AG04450 (cell line): Measurements from ENCODE around the gene GTF3A. TPM values are rescaled to one million over a fixed set of nuclear protein-coding genes. Genes with fewer than 3 reads are reported as not detected.

ENCODE experiments used
- CTCF ChIA-PET: fragments of 300-600, 350-600 bp; formaldehyde crosslinking; extraction: SDS; loops from one replicate; lab custom pipeline; 2022; ENCODE audit warnings: antibody characterized with exemption, inconsistent platforms; lab: Charles Lee
- POLR2A ChIA-PET: fragments of 350-600 bp; formaldehyde crosslinking; extraction: SDS; loops from one replicate; lab custom pipeline; 2021; ENCODE audit warnings: antibody characterized with exemption, inconsistent platforms; lab: Yijun Ruan, JAX
- DNase-seq: peaks from one replicate; pipeline ENCODE4 v3.0.0-alpha.2; 2011; ENCODE audit warnings: low read depth, low spot score
- H3K27ac ChIP-seq: one replicate; pipeline ENCODE4 v1.5.1; 2012; ENCODE audit warnings: low read depth, low read length, control low read depth
- H3K27me3 ChIP-seq: one replicate; pipeline ENCODE4 v1.6.0; 2012; ENCODE audit warnings: low read length; ENCODE audit not compliant: control insufficient read depth, insufficient read depth
- H3K4me3 ChIP-seq: 2 replicates; pipeline ENCODE4 v1.5.1; 2011; ENCODE audit warnings: mild to moderate bottlenecking, low read depth, low read length, control low read depth
- H3K9me3 ChIP-seq: 2 replicates; pipeline ENCODE4 v1.5.1; 2012; ENCODE audit warnings: low read length; ENCODE audit not compliant: control insufficient read depth, insufficient read depth
- CTCF ChIP-seq: IDR thresholded peaks from 2 replicates; pipeline ENCODE4 v1.5.1; 2011; ENCODE audit warnings: low read depth, low read length, control low read depth, inconsistent platforms
- polyA plus RNA-seq: library from polyadenylated mRNA; depleted of rRNA; stranded (reverse); fragments of >200 nt; gene quantifications from 2 replicates; pipeline ENCODE4 v1.2.3, GENCODE V29; 2011

The GTF3A gene
- polyA plus RNA-seq, 1 experiment = 104 TPM

GRCh38 chr13:27421101-27421871 lies 3.1 kb upstream of the GTF3A start:
- Histone ChIP-seq H3K4me3 (no peak overlapping the region), H3K27ac (no peak overlapping the region), H3K9me3 (no peaks in the 10 kb centered on the region), H3K27me3 (peaks cover 7% of the 10 kb centered on the region)
- no peak for TF ChIP-seq CTCF
- DNase-seq = no peak
- ChIA-PET CTCF (interaction anchor here (1.4 to 1.7 kb wide), 2 partner anchors 12 to 405 kb away, joined by 3 to 5 read pairs; no protein-coding TSS in a partner anchor), POLR2A (no interaction called here)

GRCh38 chr13:27423333-27423732 lies 1.1 kb upstream of the GTF3A start:
- CTCF ChIA-PET = interaction anchor here (1.7 kb wide), 1 partner anchor 403 kb away, joined by 5 read pairs; no protein-coding TSS in a partner anchor

DNA sequence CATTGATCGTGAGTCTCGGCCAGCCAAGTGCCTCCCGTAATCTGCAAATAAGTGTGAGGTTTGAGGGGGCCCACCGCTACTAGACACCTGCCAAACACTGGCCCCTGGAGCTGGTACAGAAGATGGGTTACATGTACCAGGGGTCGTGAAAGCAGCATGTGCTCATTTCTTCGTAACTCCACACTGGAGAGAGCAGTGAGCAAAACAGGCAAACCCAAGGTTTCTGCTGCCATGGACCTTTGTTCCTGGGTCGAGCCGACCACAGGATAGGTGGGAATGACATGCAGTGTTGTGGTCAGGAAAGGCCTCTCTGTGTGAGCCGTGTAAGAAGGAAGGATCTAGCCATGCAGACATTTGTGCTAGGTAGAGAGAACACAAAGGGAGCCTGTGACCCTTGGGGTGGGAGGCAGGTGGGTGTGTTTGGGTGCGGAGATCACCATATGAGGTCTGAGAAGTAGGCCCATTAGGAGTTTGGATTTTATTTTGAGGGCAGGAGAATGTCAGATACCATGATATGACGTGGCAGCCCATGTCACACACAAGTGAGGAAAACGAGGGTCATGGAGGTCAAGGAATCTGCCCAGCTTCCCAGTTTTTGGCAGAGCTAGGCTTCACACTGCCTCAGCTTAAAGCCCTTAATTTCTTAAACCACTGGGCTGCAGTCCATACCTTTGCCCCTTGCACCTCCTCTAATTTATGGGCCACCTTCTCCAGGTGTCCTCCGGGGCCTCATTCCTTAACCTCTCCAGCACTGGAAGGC lies 919 bp downstream of the GTF3A start:
- no peaks in the 10 kb centered on the region for H3K9me3 ChIP-seq
- CTCF ChIA-PET = interaction anchor here (1.2 to 5.1 kb wide), 7 partner anchors 24 to 495 kb away, joined by 3 to 23 read pairs (median 10); no protein-coding TSS in a partner anchor
- TF ChIP-seq CTCF = no peak
- H3K27me3 ChIP-seq = no peaks in the 10 kb centered on the region
- H3K27ac ChIP-seq = peak overlapping the region; percentile 39
- POLR2A ChIA-PET = no interaction called here
- peak overlapping the region; percentile 85 for H3K4me3 ChIP-seq
- DNase-seq = no peak

More at GRCh38 chr13:27423333-27423732, 1.1 kb upstream of the GTF3A start:
- DNase-seq = no peak
- POLR2A ChIA-PET = no interaction called here
- Histone ChIP-seq H3K9me3 (no peaks in the 10 kb centered on the region), H3K27me3 (peaks cover 2% of the 10 kb centered on the region), H3K4me3 (no peak overlapping the region), H3K27ac (no peak overlapping the region)
- TF ChIP-seq CTCF = no peak

- Histone ChIP-seq H3K27me3 (no peaks in the 10 kb centered on the region), H3K27ac (peak overlapping the region; percentile 39), H3K4me3 (peak overlapping the region; percentile 85), H3K9me3 (no peaks in the 10 kb centered on the region)
- TF ChIP-seq CTCF = peak; percentile 46
- ChIA-PET CTCF (interaction anchor here (0.5 to 5.1 kb wide), 11 partner anchors 25 to 496 kb away, joined by 3 to 23 read pairs (median 4); no protein-coding TSS in a partner anchor), POLR2A (no interaction called here)
- no peak for DNase-seq
These were observed 1.7 kb downstream of the GTF3A start for GRCh38 chr13:27425918-27426630.
